HepG2 (cell line): ENCODE measurements around the gene MASP1. TPM values are rescaled to one million over a fixed set of nuclear protein-coding genes. Genes with fewer than 3 reads are reported as not detected.

Source experiments
- ATAC-seq: fragments of 200-7000 bp; cut with Tn5 transposase; 3 replicates; pipeline ENCODE4 v1.9.1; 2020; ENCODE audit warnings: mild to moderate bottlenecking, moderate library complexity
- BruUV-seq: library from RNA; stranded (reverse); fragments of 400-500 nt; replicated peaks from 2 replicates; lab custom pipeline; 2021; lab: Mats Ljungman, UMichigan
- CTCF ChIA-PET: fragments of 300-600 bp; formaldehyde crosslinking; extraction: SDS; loops from one replicate; lab custom pipeline; 2021; ENCODE audit warnings: low total read pairs, inconsistent platforms, low intra/inter-chr PET ratio; lab: Yijun Ruan, JAX
- POLR2A ChIA-PET: fragments of 350-600 bp; sonication (Branson Sonifier 250); formaldehyde crosslinking; loops from one replicate; lab custom pipeline; 2020; ENCODE audit warnings: antibody characterized with exemption, inconsistent platforms; lab: Yijun Ruan, JAX
- DNase-seq: peaks from one replicate; pipeline ENCODE4 v3.0.0-alpha.2; 2015; ENCODE audit warnings: low spot score
- FAIRE-seq: peaks from 3 replicates; lab custom pipeline; 2011; peaks lifted over from hg19 to GRCh38; lab: Jason Lieb, UNC
- H2AFZ ChIP-seq: one replicate; pipeline ENCODE4 v1.6.1; 2011; ENCODE audit warnings: low read length, inconsistent platforms
- H3K27ac ChIP-seq: fragments of 300-600 bp; 3 replicates; pipeline ENCODE4 v1.8.0; 2011; ENCODE audit warnings: mixed run types, mild to moderate bottlenecking, mixed read lengths, low read length, inconsistent platforms; ENCODE audit not compliant: insufficient read depth; ENCODE audit errors: extremely low read length
- H3K27me3 ChIP-seq, 2 experiments: fragments of 200-600 bp in 1 of 2; 2 replicates in 1 of 2; 3 replicates in 1 of 2; pipeline versions ENCODE4 v1.6.0 to v1.8.0; 2011; ENCODE audit warnings: low read length in 2 of 2, mild to moderate bottlenecking in 2 of 2, moderate library complexity in 2 of 2, inconsistent platforms in 1 of 2; ENCODE audit not compliant: insufficient read depth in 2 of 2, control insufficient read depth in 1 of 2
- H3K36me3 ChIP-seq, 2 experiments: fragments of 200-600 bp in 1 of 2; replicated peaks in 1 of 2; 2 replicates in 1 of 2; 3 replicates in 1 of 2; pipeline versions ENCODE4 v1.5.1 to v1.8.0; 2011; ENCODE audit warnings: low read length in 2 of 2, inconsistent platforms in 1 of 2; ENCODE audit not compliant: insufficient read depth in 2 of 2, control insufficient read depth in 1 of 2
- H3K4me1 ChIP-seq: 2 replicates; pipeline ENCODE4 v1.5.1; 2012; ENCODE audit warnings: low read length, inconsistent platforms; ENCODE audit not compliant: insufficient read depth
- H3K4me2 ChIP-seq: 2 replicates; pipeline ENCODE4 v1.6.0; 2011; ENCODE audit warnings: low read depth, low read length, inconsistent platforms
- H3K4me3 ChIP-seq, 3 experiments: fragments of 200-600 bp in 1 of 3; sonication (generic), shearing (Covaris generic) in 1 of 3; replicated peaks in 1 of 3; 2 replicates each; pipeline ENCODE4 v1.5.1; 2011 to 2016; ENCODE audit warnings: low read length in 3 of 3, inconsistent platforms in 2 of 3, low read depth in 2 of 3, mild to moderate bottlenecking in 2 of 3, control low read depth in 1 of 3, mixed read lengths in 1 of 3; ENCODE audit not compliant: insufficient read depth in 1 of 3
- H3K79me2 ChIP-seq: one replicate; pipeline ENCODE4 v1.6.1; 2011; ENCODE audit warnings: low read length, inconsistent platforms; ENCODE audit not compliant: insufficient read depth
- H3K9ac ChIP-seq: 2 replicates; pipeline ENCODE4 v1.6.0; 2011; ENCODE audit warnings: mild to moderate bottlenecking, low read depth, low read length, inconsistent platforms; ENCODE audit not compliant: insufficient read depth
- H3K9me3 ChIP-seq: 2 replicates; pipeline ENCODE4 v1.5.1; 2012; ENCODE audit warnings: mild to moderate bottlenecking, low read length
- H4K20me1 ChIP-seq: 2 replicates; pipeline ENCODE4 v1.6.0; 2011; ENCODE audit warnings: inconsistent platforms, mild to moderate bottlenecking, low read length, moderate library complexity; ENCODE audit not compliant: insufficient read depth
- AHDC1 ChIP-seq: sonication (generic); formaldehyde crosslinking; IDR thresholded peaks from 2 replicates; pipeline ENCODE4 v1.5.1; 2020; ENCODE audit warnings: mild to moderate bottlenecking, missing genetic modification reagents, borderline replicate concordance
- PRDM10 ChIP-seq: sonication (generic); formaldehyde crosslinking; IDR thresholded peaks from 2 replicates; pipeline ENCODE4 v1.4.0; 2020; ENCODE audit warnings: low read depth, missing genetic modification reagents
- ZNF383 ChIP-seq: sonication (generic); formaldehyde crosslinking; IDR thresholded peaks from 2 replicates; pipeline ENCODE4 v1.4.0; 2020; ENCODE audit warnings: missing genetic modification reagents, mild to moderate bottlenecking, borderline replicate concordance
- ZNF576 ChIP-seq: sonication (generic); formaldehyde crosslinking; IDR thresholded peaks from 2 replicates; pipeline ENCODE4 v1.4.0; 2020; ENCODE audit warnings: mild to moderate bottlenecking, missing genetic modification reagents
- ZNF687 ChIP-seq: sonication (generic); formaldehyde crosslinking; IDR thresholded peaks from 2 replicates; pipeline ENCODE4 v1.5.1; 2020; ENCODE audit warnings: mild to moderate bottlenecking, missing genetic modification reagents, moderate library complexity
- WGBS: methylation state at CpG from one replicate; pipeline ENCODE4 v1.1.6; 2017; ENCODE audit warnings: low lambda C conversion rate; 5-methylcytosine and 5-hydroxymethylcytosine counted together
- in situ Hi-C: cut with HindIII; loops from 2 replicates; pipeline ENCODE4 v1.10.0; 2017; ENCODE audit warnings: low pct_unique_long_range_greater_than_20kb; ENCODE audit not compliant: extremely low pct_ligation_motif_present
- intact Hi-C: fragments of 100-400 bp; cut with micrococcal nuclease; formaldehyde crosslinking; loops from one replicate; pipeline ENCODE4 v1.10.0; 2022; ENCODE audit not compliant: unreplicated experiment
- polyA plus RNA-seq, 8 experiments: library from polyadenylated mRNA; depleted of rRNA in 3 of 8; stranded (reverse) in 7 of 8; unstranded in 1 of 8; fragments of >200 nt; fragmentation: Illumina TruSeq in 4 of 8; extraction: Trizol in 4 of 8; gene quantifications; 2 replicates each; pipeline versions ENCODE4 v1.2.1 to v1.2.3, GENCODE V29; 2011 to 2016; ENCODE audit warnings: low read depth in 4 of 8, missing spikeins in 1 of 8, mixed read lengths in 1 of 8; ENCODE audit not compliant: insufficient read depth in 1 of 8
- total RNA-seq, 5 experiments: library from RNA; depleted of rRNA; stranded (reverse); fragments of >200 nt; fragmentation: Illumina TruSeq; extraction: Trizol; gene quantifications; 2 replicates each; pipeline ENCODE4 v1.2.3, GENCODE V29; 2016; ENCODE audit warnings: low read depth in 1 of 5

The MASP1 gene
- total and polyA plus RNA-seq, 2 of the 13 experiments (the other 11 are each of a cell fraction or from before 2014, with no cell fraction given) = 10.8 to 56.0 TPM

- TF ChIP-seq AHDC1 (CRISPR knock-in tag) (peak; percentile 98), ZNF576 (CRISPR knock-in tag) (no peak), ZNF383 (no peak)
These were observed 15.0 kb downstream of the MASP1 start (continued) for GRCh38 chr3:187276397-187277128.

DNA sequence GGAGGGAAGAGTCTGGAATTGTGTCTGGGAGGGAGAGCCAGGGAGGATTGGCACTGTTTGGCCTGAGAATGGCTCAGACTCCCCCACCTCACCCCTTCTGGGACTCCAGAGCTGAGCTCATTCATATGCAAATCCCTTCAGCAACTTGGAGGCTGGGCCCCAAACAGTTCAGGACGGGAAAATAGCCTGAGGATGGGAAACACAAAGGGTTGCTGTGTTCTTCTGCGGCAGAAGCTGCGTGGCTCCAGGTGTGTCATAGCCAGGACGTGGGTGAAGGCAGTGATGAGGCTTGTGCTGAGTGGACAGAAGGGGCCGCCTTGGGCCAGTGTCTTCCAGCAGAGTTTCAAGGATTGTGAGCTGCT, 16.6 kb downstream of the MASP1 start:
- in situ Hi-C loops = no loop called here
- H3K27me3 ChIP-seq = no peaks in the 10 kb centered on the region
- intact Hi-C loops = no loop called here
- WGBS = 75% methylated on average over 5 of the region's 5 CpGs
- no peaks in the 10 kb centered on the region for H4K20me1 ChIP-seq
- H3K9ac ChIP-seq = no peak overlapping the region
- DNase-seq (no peak), FAIRE-seq (no peak), ATAC-seq (no peak)
- POLR2A ChIA-PET = no interaction called here
- BruUV-seq = no TSS peak
- no peak overlapping the region for H2AFZ ChIP-seq
- peaks cover 4% of the 10 kb centered on the region; the same call in 1 of the 2 replicates for H3K9me3 ChIP-seq
- H3K4me1 ChIP-seq = peaks cover 65% of the 10 kb centered on the region
- H3K4me2 ChIP-seq = 0 out of 2 replicates have a peak overlapping the region, but pooled peaks have one; percentile 15
- CTCF ChIA-PET = no interaction called here
- H3K36me3 ChIP-seq = no peaks in the 10 kb centered on the region
- no peak overlapping the region for H3K4me3 ChIP-seq
- no peaks in the 10 kb centered on the region for H3K79me2 ChIP-seq
- no peak overlapping the region for H3K27ac ChIP-seq
- TF ChIP-seq PRDM10 = no peak
- TF ChIP-seq ZNF687 (CRISPR knock-in tag) = peak; percentile 43
